Caco-2 (cell line): ENCODE results near the gene NSD1. TPM values are rescaled to one million over a fixed set of nuclear protein-coding genes. Genes with fewer than 3 reads are reported as not detected.

Experiments
- BruUV-seq: library from RNA; stranded (reverse); fragments of 400-500 nt; replicated peaks from 2 replicates; lab custom pipeline; 2021; lab: Mats Ljungman, UMichigan
- CTCF ChIA-PET: fragments of 300-600 bp; sonication (Branson Sonifier 250); formaldehyde crosslinking; loops from one replicate; lab custom pipeline; 2022; ENCODE audit warnings: antibody characterized with exemption; lab: Charles Lee
- POLR2A ChIA-PET: fragments of 300-600 bp; sonication (Branson Sonifier 250); formaldehyde crosslinking; loops from one replicate; lab custom pipeline; 2022; ENCODE audit warnings: antibody characterized with exemption; lab: Charles Lee
- DNase-seq, 2 experiments: peaks; one replicate each; pipeline versions ENCODE4 v3.0.0 to v3.0.0-alpha.2; 2020 to 2022
- H3K27me3 ChIP-seq: replicated peaks from 2 replicates; pipeline ENCODE4 v1.6.0; 2011; ENCODE audit warnings: low read length; ENCODE audit not compliant: control insufficient read depth, insufficient read depth
- H3K36me3 ChIP-seq: 2 replicates; pipeline ENCODE4 v1.5.1; 2011; ENCODE audit warnings: low read length; ENCODE audit not compliant: control insufficient read depth, insufficient read depth
- H3K4me1 ChIP-seq: fragments of 250-450 bp; sonication (Bioruptor Pico); 2 replicates; pipeline ENCODE4 v1.5.1; 2020; ENCODE audit warnings: mild to moderate bottlenecking
- H3K4me3 ChIP-seq: 2 replicates; pipeline ENCODE4 v1.5.1; 2011; ENCODE audit warnings: low read depth, mild to moderate bottlenecking, control low read depth, low read length
- H3K9me3 ChIP-seq: fragments of 250-450 bp; sonication (Bioruptor Pico); 2 replicates; pipeline ENCODE4 v1.5.1; 2020; ENCODE audit warnings: mild to moderate bottlenecking, moderate library complexity
- H3K27ac Mint-ChIP-seq: one replicate; pipeline ENCODE4 v1.8.0; 2022; ENCODE audit warnings: mixed read lengths; ENCODE audit not compliant: unreplicated experiment
- H3K27me3 Mint-ChIP-seq: one replicate; pipeline ENCODE4 v1.8.0; 2022; ENCODE audit warnings: mixed read lengths; ENCODE audit not compliant: insufficient read depth, unreplicated experiment
- H3K36me3 Mint-ChIP-seq: one replicate; pipeline ENCODE4 v1.8.0; 2022; ENCODE audit warnings: mild to moderate bottlenecking, mixed read lengths; ENCODE audit not compliant: insufficient read depth, unreplicated experiment
- H3K4me1 Mint-ChIP-seq: one replicate; pipeline ENCODE4 v1.8.0; 2022; ENCODE audit warnings: low read depth, mixed read lengths; ENCODE audit not compliant: unreplicated experiment
- H3K4me3 Mint-ChIP-seq: one replicate; pipeline ENCODE4 v1.8.0; 2022; ENCODE audit warnings: mild to moderate bottlenecking, moderate library complexity, mixed read lengths; ENCODE audit not compliant: unreplicated experiment
- H3K9me3 Mint-ChIP-seq: one replicate; pipeline ENCODE4 v1.8.0; 2022; ENCODE audit warnings: mixed read lengths; ENCODE audit not compliant: unreplicated experiment
- CTCF ChIP-seq, 2 experiments: fragments of 200-600 bp in 1 of 2; IDR thresholded peaks; 1 replicate in 1 of 2; 2 replicates in 1 of 2; pipeline versions ENCODE4 v1.5.1 to v1.8.0; 2011 to 2022; ENCODE audit warnings: antibody characterized with exemption in 1 of 2, control low read depth in 1 of 2, inconsistent platforms in 1 of 2, low read depth in 1 of 2, low read length in 1 of 2, mild to moderate bottlenecking in 1 of 2, moderate library complexity in 1 of 2; ENCODE audit not compliant: insufficient read depth in 1 of 2, severe bottlenecking in 1 of 2, unreplicated experiment in 1 of 2
- intact Hi-C: fragments of 100-400 bp; cut with micrococcal nuclease; formaldehyde crosslinking; loops from one replicate; pipeline ENCODE4 v1.10.0; 2022; ENCODE audit not compliant: unreplicated experiment
- total RNA-seq: library from RNA; stranded (reverse); gene quantifications from 2 replicates; pipeline ENCODE4 v1.2.3, GENCODE V29; 2022

The NSD1 gene
- total RNA-seq, 1 experiment from 2014 or later: 67.4 TPM

GRCh38 chr5:177185993-177186392 is 52.4 kb downstream of the NSD1 start:
- POLR2A ChIA-PET: no interaction called here
- CTCF ChIA-PET: no interaction called here
- H3K27me3 ChIP-seq: no peaks in the 10 kb centered on the region
- no peaks in the 10 kb centered on the region for H3K4me1 ChIP-seq
- no peak for TF ChIP-seq CTCF (IDR thresholded peaks at IDR 0.05; ENCODE audit: insufficient read depth in 1 of 2, low read depth in 1 of 2, low read length in 1 of 2, severe bottlenecking in 1 of 2, unreplicated experiment in 1 of 2)
- no peaks in the 10 kb centered on the region for H3K36me3 ChIP-seq
- H3K4me1 Mint-ChIP-seq: no peaks in the 10 kb centered on the region
- no peak overlapping the region for H3K4me3 ChIP-seq
- no peak for DNase-seq
- H3K36me3 Mint-ChIP-seq: peaks cover 5% of the 10 kb centered on the region
- H3K4me3 Mint-ChIP-seq: no peak overlapping the region
- H3K27me3 Mint-ChIP-seq: no peaks in the 10 kb centered on the region
- intact Hi-C loops: no loop called here
- no peaks in the 10 kb centered on the region for H3K9me3 ChIP-seq
- no TSS peak for BruUV-seq
- H3K27ac Mint-ChIP-seq: no peak overlapping the region
- H3K9me3 Mint-ChIP-seq: no peaks in the 10 kb centered on the region

- BruUV-seq: no TSS peak
- no peaks in the 10 kb centered on the region for H3K27me3 Mint-ChIP-seq
- Histone ChIP-seq H3K36me3 (no peaks in the 10 kb centered on the region), H3K4me3 (no peak overlapping the region), H3K9me3 (no peaks in the 10 kb centered on the region), H3K27me3 (no peaks in the 10 kb centered on the region), H3K4me1 (no peaks in the 10 kb centered on the region)
- H3K4me3 Mint-ChIP-seq: no peak overlapping the region
- intact Hi-C loops: no loop called here
- no peaks in the 10 kb centered on the region for H3K4me1 Mint-ChIP-seq
- no peak overlapping the region for H3K27ac Mint-ChIP-seq
- no peaks in the 10 kb centered on the region for H3K36me3 Mint-ChIP-seq
- DNase-seq: no peak
- ChIA-PET CTCF (no interaction called here), POLR2A (no interaction called here)
- TF ChIP-seq CTCF (IDR thresholded peaks at IDR 0.05; ENCODE audit: insufficient read depth in 1 of 2, low read depth in 1 of 2, low read length in 1 of 2, severe bottlenecking in 1 of 2, unreplicated experiment in 1 of 2): no peak
- no peaks in the 10 kb centered on the region for H3K9me3 Mint-ChIP-seq
Observed at GRCh38 chr5:177186645-177187044, 53.1 kb downstream of the NSD1 start.

DNA sequence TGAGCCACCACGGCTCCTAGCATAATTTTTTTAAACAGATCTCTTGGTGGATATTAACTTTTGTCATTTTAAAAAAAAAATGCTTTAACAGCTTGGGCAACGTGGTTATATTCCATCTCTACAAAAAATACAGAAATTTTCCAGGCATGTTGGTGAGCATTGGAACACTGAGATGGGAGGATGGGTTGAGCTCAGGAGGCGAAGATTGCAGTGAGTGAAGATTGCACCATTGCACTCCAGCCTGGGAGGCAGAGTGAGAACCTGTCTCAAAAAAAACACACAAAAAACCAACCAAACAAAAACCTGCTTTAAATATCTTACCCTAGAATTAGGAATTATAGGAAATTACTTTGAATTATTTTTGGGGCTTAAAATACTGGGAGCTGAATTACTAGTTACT is 55.2 kb downstream of the NSD1 start:
- ChIA-PET CTCF (no interaction called here), POLR2A (no interaction called here)
- Mint-ChIP-seq H3K36me3 (peaks cover 3% of the 10 kb centered on the region), H3K27ac (no peak overlapping the region), H3K9me3 (no peaks in the 10 kb centered on the region), H3K4me3 (no peak overlapping the region), H3K27me3 (no peaks in the 10 kb centered on the region), H3K4me1 (no peaks in the 10 kb centered on the region)
- no peak overlapping the region for H3K4me3 ChIP-seq
- H3K9me3 ChIP-seq: no peaks in the 10 kb centered on the region
- DNase-seq: no peak
- intact Hi-C loops: no loop called here
- no TSS peak for BruUV-seq
- TF ChIP-seq CTCF (IDR thresholded peaks at IDR 0.05; ENCODE audit: insufficient read depth in 1 of 2, low read depth in 1 of 2, low read length in 1 of 2, severe bottlenecking in 1 of 2, unreplicated experiment in 1 of 2): no peak
- H3K4me1 ChIP-seq: no peaks in the 10 kb centered on the region
- no peaks in the 10 kb centered on the region for H3K36me3 ChIP-seq
- H3K27me3 ChIP-seq: no peaks in the 10 kb centered on the region
